ENCODE results near the gene GGA3. TPM values are rescaled to one million over a fixed set of nuclear protein-coding genes. Genes with fewer than 3 reads are reported as not detected.
A peak's percentile ranks its signal among the peaks of the same experiment; 100 is the strongest.

The GGA3 gene
- polyA plus RNA-seq, 2 of the 4 experiments (the other 2 are of a cell fraction), result 35.8 to 43.6 TPM

- ATAC-seq (no peak), DNase-seq (ENCODE audit: low read depth in 1 of 2, low spot score in 1 of 2) (no peak), FAIRE-seq (no peak)
- H3K4me3 ChIP-seq, result no peak overlapping the region
- no peak overlapping the region for H3K27ac ChIP-seq
- ChIA-PET POLR2A (no interaction called here), CTCF (interaction anchor here (0.6 to 3.9 kb wide), 4 partner anchors 9 to 112 kb away, joined by 3 to 11 read pairs (median 4); no protein-coding TSS in a partner anchor)
- no peak overlapping the region for H3K4me2 ChIP-seq
- TF ChIP-seq POLR2A (IDR thresholded peaks at IDR 0.05; ENCODE audit: low read length), result no peak
- TF ChIP-seq, protein P1, sequence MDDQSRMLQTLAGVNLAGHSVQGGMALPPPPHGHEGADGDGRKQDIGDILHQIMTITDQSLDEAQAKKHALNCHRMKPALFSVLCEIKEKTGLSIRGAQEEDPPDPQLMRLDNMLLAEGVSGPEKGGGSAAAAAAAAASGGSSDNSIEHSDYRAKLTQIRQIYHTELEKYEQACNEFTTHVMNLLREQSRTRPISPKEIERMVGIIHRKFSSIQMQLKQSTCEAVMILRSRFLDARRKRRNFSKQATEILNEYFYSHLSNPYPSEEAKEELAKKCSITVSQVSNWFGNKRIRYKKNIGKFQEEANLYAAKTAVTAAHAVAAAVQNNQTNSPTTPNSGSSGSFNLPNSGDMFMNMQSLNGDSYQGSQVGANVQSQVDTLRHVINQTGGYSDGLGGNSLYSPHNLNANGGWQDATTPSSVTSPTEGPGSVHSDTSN (IDR thresholded peaks at IDR 0.05), result no peak
- no peak for TF ChIP-seq CHD4 (IDR thresholded peaks at IDR 0.05; ENCODE audit: borderline replicate concordance)
- TF ChIP-seq SMC3 (IDR thresholded peaks at IDR 0.05), result no peak
- TF ChIP-seq, protein P2, sequence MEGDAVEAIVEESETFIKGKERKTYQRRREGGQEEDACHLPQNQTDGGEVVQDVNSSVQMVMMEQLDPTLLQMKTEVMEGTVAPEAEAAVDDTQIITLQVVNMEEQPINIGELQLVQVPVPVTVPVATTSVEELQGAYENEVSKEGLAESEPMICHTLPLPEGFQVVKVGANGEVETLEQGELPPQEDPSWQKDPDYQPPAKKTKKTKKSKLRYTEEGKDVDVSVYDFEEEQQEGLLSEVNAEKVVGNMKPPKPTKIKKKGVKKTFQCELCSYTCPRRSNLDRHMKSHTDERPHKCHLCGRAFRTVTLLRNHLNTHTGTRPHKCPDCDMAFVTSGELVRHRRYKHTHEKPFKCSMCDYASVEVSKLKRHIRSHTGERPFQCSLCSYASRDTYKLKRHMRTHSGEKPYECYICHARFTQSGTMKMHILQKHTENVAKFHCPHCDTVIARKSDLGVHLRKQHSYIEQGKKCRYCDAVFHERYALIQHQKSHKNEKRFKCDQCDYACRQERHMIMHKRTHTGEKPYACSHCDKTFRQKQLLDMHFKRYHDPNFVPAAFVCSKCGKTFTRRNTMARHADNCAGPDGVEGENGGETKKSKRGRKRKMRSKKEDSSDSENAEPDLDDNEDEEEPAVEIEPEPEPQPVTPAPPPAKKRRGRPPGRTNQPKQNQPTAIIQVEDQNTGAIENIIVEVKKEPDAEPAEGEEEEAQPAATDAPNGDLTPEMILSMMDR (IDR thresholded peaks at IDR 0.05), result no peak
- TF ChIP-seq EHF (CRISPR knock-in tag; IDR thresholded peaks at IDR 0.05), result no peak
- WGBS (ENCODE audit: missing lambda C conversion rate), result 84% methylated on average over 9 of the region's 9 CpGs
- no peaks in the 10 kb centered on the region for H3K4me1 ChIP-seq
- no peaks in the 10 kb centered on the region for H3K9me3 ChIP-seq
Observed at GRCh38 chr17:75301049-75301448, 39.6 kb upstream of the GGA3 start.

DNA sequence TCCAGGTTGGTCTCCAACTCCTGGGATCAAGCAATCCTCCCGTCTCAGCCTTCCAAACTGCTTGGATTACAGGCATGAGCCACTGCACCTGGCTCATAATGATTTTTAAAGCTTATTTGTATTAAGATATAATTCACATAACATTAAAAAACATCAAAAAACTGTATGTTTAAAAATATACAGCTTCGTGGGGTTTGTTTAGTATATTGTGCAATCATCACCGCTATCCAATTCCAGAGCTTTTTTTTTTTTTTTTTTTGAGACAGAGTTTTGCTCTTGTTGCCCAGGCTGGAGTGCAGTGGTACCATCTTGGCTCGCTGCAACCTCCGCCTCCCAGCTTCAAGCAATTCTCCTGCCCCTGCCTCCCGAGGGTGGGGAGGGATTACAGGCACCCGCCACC lies 38.9 kb upstream of the GGA3 start:
- FAIRE-seq (no peak), DNase-seq (ENCODE audit: low read depth in 1 of 2, low spot score in 1 of 2) (no peak), ATAC-seq (no peak)
- no peak overlapping the region for H3K4me3 ChIP-seq
- H3K4me2 ChIP-seq, result no peak overlapping the region
- ChIA-PET CTCF (interaction anchor here (0.9 to 3.9 kb wide), 4 partner anchors 11 to 112 kb away, joined by 3 to 11 read pairs (median 6); partner anchors contain the start of genes MIF4GD and SLC25A19), POLR2A (interaction anchor here (1.1 kb wide), 1 partner anchor 11 kb away, joined by 4 read pairs; the partner anchor contains the start of gene SLC25A19)
- TF ChIP-seq CBX8 (IDR thresholded peaks at IDR 0.05), result no peak
- peak; percentile 26 to 45; a peak in 3 of 4 replicates for TF ChIP-seq CEBPB (IDR thresholded peaks at IDR 0.05)
- TF ChIP-seq GATA3 (IDR thresholded peaks at IDR 0.05; ENCODE audit: borderline replicate concordance), result no peak
- H3K9me3 ChIP-seq, result no peaks in the 10 kb centered on the region
- no peaks in the 10 kb centered on the region for H3K4me1 ChIP-seq
- WGBS (ENCODE audit: missing lambda C conversion rate), result 54% methylated on average over 7 of the region's 7 CpGs
- no peak overlapping the region for H3K27ac ChIP-seq

- no peak overlapping the region for H3K27ac ChIP-seq
- TF ChIP-seq FOXS1 (CRISPR knock-in tag; IDR thresholded peaks at IDR 0.05) (no peak), HOXB13 (CRISPR knock-in tag; IDR thresholded peaks at IDR 0.05; ENCODE audit: low read depth) (no peak), ZFP36 (IDR thresholded peaks at IDR 0.05; ENCODE audit: borderline replicate concordance, partially characterized antibody) (peak; percentile 22), KDM1A (IDR thresholded peaks at IDR 0.05; ENCODE audit: low read depth) (peak; percentile 11; the same call in 1 of the 2 replicates), EHMT2 (IDR thresholded peaks at IDR 0.05; ENCODE audit: low read depth) (no peak), JUN (IDR thresholded peaks at IDR 0.05) (no peak), HEYL (CRISPR knock-in tag; IDR thresholded peaks at IDR 0.05) (no peak), TFCP2L1 (CRISPR knock-in tag; IDR thresholded peaks at IDR 0.05) (no peak), RCOR1 (IDR thresholded peaks at IDR 0.05; ENCODE audit: low read depth, low read length) (no peak), NPAS2 (CRISPR knock-in tag; IDR thresholded peaks at IDR 0.05; ENCODE audit: borderline replicate concordance) (no peak)
- DNase-seq (ENCODE audit: low read depth in 1 of 2, low spot score in 1 of 2), result no peak
- peaks cover 1% of the 10 kb centered on the region; the same call in 1 of the 3 replicates for H3K4me1 ChIP-seq
- WGBS (ENCODE audit: missing lambda C conversion rate), result 87% methylated on average over 8 of the region's 8 CpGs
- no peak overlapping the region for H3K4me2 ChIP-seq
- CTCF ChIA-PET, result interaction anchor here (0.6 to 2.3 kb wide), 8 partner anchors 9 to 117 kb away, joined by 3 to 10 read pairs (median 3); no protein-coding TSS in a partner anchor
- no peak for FAIRE-seq
- POLR2A ChIA-PET, result no interaction called here
- no peaks in the 10 kb centered on the region for H3K9me3 ChIP-seq
- H3K4me3 ChIP-seq, result no peak overlapping the region
- no peak for ATAC-seq
Observed at GRCh38 chr17:75295201-75296158, 34.1 kb upstream of the GGA3 start.

Measured in A549 (cell line).